Omental fat pad (tissue), 4 donors: ENCODE measurements around the gene EPS15. TPM values are rescaled to one million over a fixed set of nuclear protein-coding genes. Genes with fewer than 3 reads are reported as not detected.
A peak's percentile ranks its signal among the peaks of the same experiment; 100 is the strongest.

ENCODE experiments used
- ATAC-seq: fragments of 150-250 bp; one replicate; pipeline ENCODE4 v1.9.1; 2016; ENCODE audit warnings: mild to moderate bottlenecking, moderate library complexity; ENCODE audit not compliant: low FRiP score
- DNase-seq: peaks from one replicate; pipeline ENCODE4 v3.0.0-alpha.2; 2019; ENCODE audit warnings: low spot score
- total RNA-seq, 4 donors: library from RNA; depleted of rRNA; stranded (reverse); fragments of >200 nt; gene quantifications; one replicate each; pipeline ENCODE4 v1.1.0, GENCODE V29; 2016
- TF ChIP-seq, protein P1 (sequence below), 3 donors: fragments of 450-650 bp; IDR thresholded peaks; one replicate each; pipeline ENCODE4 v1.5.1; 2016 to 2017; ENCODE audit warnings: antibody characterized with exemption in 3 of 3, mild to moderate bottlenecking in 3 of 3, moderate library complexity in 2 of 3

The EPS15 gene
- total RNA-seq, 4 donors from 2014 or later = 83.1 to 186 (median 92.9) TPM

- ATAC-seq (no peak), DNase-seq (no peak)
These were observed 1.7 kb upstream of the EPS15 start for GRCh38 chr1:51520700-51521248.

DNA sequence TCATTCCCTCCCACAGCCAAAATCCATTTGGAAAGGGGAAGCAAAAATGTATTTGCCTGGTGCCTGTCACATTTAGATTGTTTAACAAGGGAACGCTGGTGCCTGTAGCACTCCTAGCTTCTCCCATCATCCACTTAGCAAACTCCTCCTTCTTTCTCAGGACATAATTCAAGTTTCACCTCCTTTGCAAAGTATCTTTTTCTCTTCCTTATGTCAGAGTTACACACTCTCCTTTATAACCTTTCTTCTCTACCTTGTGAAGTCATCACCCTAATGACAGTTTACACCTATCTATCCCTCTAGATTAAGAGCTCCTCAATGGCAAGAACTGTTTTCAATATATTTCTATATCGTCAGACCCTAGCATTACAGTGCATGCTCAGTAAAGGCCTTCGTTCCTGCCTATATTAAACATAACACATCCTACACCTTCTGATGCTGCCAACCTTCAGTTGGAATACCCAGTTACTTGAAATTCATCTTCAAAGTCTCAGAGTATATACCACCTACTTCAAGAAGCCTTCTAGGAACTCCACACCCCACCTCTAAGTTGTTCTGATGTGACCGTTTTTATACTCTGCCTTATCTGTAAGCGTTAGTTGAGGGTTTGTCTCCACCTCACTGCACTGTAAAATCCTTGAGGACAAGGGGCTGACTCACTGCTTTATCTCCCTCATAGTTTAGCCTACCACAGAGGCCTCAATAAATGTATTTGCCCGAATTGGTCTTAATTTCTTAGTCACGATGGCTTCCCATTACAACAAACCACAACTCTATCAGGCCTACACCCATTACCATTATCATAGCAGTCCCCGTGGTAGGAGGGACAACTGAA is 1.0 kb upstream of the EPS15 start:
- TF ChIP-seq, protein P1, sequence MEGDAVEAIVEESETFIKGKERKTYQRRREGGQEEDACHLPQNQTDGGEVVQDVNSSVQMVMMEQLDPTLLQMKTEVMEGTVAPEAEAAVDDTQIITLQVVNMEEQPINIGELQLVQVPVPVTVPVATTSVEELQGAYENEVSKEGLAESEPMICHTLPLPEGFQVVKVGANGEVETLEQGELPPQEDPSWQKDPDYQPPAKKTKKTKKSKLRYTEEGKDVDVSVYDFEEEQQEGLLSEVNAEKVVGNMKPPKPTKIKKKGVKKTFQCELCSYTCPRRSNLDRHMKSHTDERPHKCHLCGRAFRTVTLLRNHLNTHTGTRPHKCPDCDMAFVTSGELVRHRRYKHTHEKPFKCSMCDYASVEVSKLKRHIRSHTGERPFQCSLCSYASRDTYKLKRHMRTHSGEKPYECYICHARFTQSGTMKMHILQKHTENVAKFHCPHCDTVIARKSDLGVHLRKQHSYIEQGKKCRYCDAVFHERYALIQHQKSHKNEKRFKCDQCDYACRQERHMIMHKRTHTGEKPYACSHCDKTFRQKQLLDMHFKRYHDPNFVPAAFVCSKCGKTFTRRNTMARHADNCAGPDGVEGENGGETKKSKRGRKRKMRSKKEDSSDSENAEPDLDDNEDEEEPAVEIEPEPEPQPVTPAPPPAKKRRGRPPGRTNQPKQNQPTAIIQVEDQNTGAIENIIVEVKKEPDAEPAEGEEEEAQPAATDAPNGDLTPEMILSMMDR (IDR thresholded peaks at IDR 0.05) = no peak
- no peak for DNase-seq
- no peak for ATAC-seq

More at GRCh38 chr1:51520700-51521248, 1.7 kb upstream of the EPS15 start:
- TF ChIP-seq, protein P1 (IDR thresholded peaks at IDR 0.05) = no peak

DNA sequence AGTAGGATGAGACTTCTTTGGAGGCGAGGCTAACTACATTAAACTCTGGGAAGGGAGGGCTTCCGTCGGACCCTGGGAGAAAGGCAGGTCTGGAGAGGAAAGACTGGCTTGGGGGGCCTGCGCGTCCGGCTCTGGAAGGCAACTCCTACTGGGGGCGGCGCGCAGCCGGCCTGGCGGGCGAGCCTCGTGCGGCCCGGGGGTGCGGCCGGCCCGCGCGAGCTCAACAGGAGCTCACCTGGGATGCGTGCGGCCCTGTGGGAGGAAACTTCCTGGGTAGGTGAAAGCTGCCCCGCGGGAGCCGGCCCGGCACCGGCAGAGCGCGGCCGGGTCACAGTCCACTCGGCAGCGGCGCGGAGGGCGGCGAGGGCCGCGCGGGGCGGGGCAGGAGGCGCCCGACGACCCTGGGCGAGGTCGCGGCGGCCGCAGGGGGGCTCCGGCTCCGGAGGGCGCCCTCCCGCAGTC is 449 bp downstream of the EPS15 start:
- DNase-seq = no peak
- peak; percentile 81 for ATAC-seq
- TF ChIP-seq, protein P1 (IDR thresholded peaks at IDR 0.05) = no peak

DNA sequence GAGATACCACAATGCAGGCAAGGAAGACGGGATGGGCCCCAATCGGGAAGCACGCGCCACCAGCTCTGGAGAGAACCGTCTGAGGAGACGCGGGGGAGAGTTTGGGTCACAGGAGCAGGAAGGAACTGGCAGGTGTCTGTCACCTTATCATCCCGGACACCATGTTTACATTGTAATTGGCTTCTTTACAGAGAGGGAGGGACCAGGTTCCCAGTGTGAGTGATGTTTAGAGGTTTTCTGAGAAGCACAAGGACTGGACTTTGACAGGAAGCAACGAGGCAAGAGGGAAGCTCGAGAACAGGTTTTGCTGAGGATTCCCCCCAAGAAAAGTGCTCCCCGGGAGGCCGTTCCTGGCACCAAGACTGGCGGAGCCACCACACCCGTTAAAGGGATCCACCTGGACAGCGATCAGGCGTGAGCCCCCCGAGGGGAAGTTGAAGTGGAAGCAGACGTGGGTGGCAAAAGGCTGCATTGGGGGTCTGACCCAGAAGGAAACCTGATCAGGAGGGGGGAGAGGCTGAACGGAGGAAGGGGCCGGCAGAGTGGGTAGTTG is 957 bp downstream of the EPS15 start:
- ATAC-seq (peak; percentile 17), DNase-seq (no peak)
- TF ChIP-seq, protein P1 (IDR thresholded peaks at IDR 0.05) = no peak

DNA sequence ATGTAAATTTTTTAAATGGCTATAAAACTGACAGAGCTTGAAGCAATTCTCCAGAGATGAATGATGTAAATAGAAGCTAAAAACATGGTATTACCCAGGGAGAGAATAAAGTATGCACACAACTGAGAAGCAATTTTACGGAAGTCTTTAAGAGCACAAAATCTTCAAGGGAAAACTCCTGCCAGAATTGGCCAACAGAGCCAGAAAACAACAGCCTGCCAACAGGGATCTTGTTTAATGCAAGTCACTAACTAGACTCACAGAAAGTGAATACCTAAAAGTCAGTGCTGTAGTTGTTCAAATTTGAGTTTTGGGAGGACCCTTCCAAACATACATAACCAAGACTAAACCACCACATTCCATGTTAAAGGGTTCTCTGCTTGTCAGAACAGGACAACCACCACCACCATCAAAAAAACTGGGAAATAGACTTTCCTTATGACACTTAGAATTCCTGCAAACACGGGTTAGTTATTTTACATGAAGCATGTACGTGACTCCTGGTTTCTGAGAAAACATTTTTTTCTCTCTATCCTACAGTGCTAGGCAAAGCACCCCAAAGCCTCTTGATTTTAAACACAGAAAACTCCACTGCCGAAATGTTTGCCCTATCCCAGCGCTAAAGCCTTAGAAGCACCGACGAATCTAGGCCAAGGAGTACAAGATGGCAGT is 1.6 kb downstream of the EPS15 start:
- ATAC-seq = no peak

GRCh38 chr1:51516649-51517158 is 2.4 kb downstream of the EPS15 start:
- ATAC-seq (no peak), DNase-seq (no peak)
- TF ChIP-seq, protein P1 (IDR thresholded peaks at IDR 0.05) = no peak

More for the DNA sequence above, 1.6 kb downstream of the EPS15 start:
- DNase-seq = no peak
- TF ChIP-seq, protein P1 (IDR thresholded peaks at IDR 0.05) = no peak
